GM19397 (cell line): ENCODE measurements around the gene MYH11.

ENCODE experiments used
- ATAC-seq: cut with Tn5 transposase; IDR thresholded peaks from one replicate; pipeline ENCODE4 v1.9.1; 2021; ENCODE audit warnings: mild to moderate bottlenecking, moderate library complexity; ENCODE audit not compliant: unreplicated experiment

MYH11 gene

GRCh38 chr16:15779664-15780351, 77.0 kb downstream of the MYH11 start:
- no peak for ATAC-seq

DNA sequence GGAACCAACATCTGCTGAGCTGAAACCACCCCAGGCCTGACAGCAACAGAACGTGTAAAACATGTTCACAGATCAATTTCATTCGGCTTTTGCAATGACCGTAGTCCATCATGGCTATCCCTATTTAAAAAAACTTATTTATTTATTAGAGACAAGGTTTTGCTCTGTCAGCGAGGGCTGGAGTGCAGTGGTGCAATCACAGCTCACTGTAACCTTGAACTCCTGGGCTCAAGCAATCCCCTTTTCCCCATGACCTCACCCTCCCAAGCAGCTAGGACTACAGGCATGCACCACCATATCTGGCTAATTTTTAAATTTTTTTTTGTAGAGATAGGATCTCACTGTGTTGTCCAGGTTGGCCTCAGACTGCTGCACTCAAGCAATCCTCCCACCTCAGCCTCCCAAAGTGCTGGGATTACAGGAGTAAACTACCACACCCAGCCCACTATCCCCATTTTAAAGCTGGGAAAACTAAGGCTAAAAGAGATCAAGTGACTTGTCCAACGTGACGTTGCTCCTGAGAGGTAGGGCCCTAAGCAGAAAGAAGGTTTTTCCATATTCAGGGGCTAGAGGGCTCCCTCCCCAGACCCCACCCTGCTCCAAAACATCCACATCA, 77.7 kb downstream of the MYH11 start:
- ATAC-seq, result no peak

DNA sequence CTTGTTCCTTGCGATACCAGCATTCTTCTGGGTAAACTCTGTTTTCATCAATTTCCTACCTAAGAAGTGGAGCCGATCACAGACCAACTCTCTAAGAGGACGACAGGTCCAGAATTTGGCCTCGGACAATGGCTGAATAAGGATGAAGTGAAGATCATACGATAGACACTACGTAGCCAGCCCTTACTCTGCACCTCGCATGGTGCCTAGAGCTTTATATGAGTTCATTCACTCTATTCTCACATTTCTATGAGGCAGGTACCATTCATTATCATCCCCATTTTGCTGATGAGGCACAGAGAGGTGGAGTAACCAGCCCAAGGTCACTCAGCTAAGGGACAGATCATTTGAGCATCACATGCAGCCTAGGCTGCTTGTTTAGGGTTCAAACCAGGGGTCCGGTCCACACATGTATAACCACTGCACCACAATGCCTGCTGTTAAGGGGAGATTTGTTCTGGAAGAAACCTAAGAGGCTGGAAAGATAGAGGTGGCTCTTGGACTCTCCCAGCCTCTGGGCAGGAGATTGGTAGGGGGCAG, 78.6 kb downstream of the MYH11 start:
- ATAC-seq, result no peak

- ATAC-seq, result no peak
Measured at GRCh38 chr16:15777533-15778203, 79.2 kb downstream of the MYH11 start.

- no peak for ATAC-seq
Measured at GRCh38 chr16:15776572-15776971, 80.3 kb downstream of the MYH11 start.

- no peak for ATAC-seq
Measured at GRCh38 chr16:15775663-15776304, 81.0 kb downstream of the MYH11 start.

DNA sequence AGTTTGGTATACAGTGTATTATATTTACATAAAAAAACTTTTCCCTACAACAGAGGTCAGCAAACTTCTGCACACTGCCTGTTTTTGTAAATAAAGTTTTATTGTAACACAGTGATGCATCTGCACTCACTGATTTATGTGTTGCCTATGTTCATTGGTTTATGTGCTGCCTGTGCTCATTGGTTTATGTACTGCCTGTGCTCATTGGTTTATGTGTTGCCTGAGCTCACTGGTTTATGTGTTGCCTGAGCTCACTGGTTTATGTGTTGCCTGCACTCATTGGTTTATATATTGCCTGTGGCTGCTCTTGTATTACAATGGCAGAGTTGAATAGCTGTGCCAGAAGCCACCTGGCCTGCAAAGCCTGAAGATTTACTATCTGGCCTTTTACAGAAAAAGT, 81.6 kb downstream of the MYH11 start:
- no peak for ATAC-seq

DNA sequence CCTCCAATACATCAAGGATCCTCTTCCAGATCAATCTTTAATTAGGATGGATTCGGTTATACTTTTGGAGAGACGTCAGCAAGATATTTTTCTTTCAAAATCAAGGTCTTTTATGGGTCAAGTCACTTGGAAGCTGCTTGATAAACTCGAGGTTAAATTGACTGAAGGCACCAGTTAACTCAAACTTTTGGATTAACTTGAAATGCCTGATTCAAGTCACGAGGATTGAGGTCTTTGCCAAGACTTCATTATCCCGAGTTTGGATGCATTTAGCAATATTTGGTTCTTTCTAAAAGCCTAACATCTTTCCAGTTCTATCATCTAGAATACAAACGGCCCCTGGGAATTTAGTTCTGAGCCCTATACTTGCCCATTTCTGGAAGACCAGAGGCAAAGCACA, 82.9 kb downstream of the MYH11 start:
- ATAC-seq, result no peak

GRCh38 chr16:15772579-15773293, 84.1 kb downstream of the MYH11 start:
- ATAC-seq, result no peak

GRCh38 chr16:15771694-15772093, 85.1 kb downstream of the MYH11 start:
- ATAC-seq, result no peak

GRCh38 chr16:15770512-15770911, 86.3 kb downstream of the MYH11 start:
- ATAC-seq, result no peak

GRCh38 chr16:15770107-15770506, 86.7 kb downstream of the MYH11 start:
- no peak for ATAC-seq

GRCh38 chr16:15769239-15769638, 87.6 kb downstream of the MYH11 start:
- ATAC-seq, result no peak

DNA sequence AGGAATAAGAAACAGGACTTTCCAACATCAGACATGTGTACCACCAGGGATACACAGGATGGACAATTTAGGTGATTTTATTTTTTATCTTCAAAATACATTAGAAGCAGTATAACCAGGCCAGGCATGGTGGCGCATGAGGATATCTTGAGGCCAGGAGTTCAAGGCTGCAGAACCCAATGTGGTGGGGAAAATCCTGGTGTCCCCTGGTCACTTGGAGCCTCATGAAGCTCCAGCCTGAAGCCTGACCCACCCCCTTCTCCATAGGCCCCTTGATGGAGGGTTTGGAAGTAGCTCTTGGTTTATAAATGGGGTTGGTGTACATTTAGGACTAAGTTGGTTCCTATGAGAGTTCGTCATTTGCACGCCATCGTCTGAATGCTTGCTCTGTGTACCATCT, 88.6 kb downstream of the MYH11 start:
- ATAC-seq, result no peak

DNA sequence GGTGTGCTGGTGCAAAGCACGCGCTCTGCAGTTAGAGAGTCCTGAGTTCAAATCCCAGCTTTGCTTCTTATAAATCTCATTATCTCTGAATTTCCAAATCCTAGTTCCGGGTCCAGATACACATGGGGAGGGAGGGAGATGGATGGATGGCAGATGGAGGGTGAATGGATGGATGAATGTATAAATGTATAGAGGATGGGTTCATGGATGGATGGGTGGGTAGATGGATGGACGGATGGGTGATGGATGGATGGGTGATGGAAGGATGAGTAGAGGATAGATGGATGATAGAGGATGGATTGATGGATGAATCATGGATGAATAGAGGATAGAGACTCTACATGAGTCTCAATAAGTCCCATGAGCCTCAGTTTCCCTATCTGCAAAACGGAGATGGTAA, 89.9 kb downstream of the MYH11 start:
- ATAC-seq, result no peak

GRCh38 chr16:15765880-15766279, 90.9 kb downstream of the MYH11 start:
- ATAC-seq, result peak; percentile 77

GRCh38 chr16:15765116-15765515, 91.7 kb downstream of the MYH11 start:
- ATAC-seq, result no peak

GRCh38 chr16:15764112-15764511, 92.7 kb downstream of the MYH11 start:
- ATAC-seq, result no peak

DNA sequence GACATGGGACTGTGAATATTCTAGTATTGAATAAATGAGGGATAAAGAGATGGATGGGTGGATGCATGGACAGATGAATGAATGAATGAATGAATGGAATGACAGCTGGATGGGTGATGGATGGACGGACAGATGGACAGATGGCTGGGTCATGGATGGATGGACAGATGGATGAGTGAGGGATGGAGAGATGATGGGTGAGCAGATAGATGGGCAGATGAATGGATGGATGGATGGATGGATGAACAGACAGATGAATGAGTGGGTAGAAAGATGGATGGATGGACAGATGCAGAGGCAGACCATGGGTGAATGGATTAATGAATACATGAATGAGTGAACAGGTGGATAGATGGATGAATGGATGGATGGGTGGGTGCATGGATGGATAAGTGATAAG, 96.7 kb downstream of the MYH11 start:
- no peak for ATAC-seq

DNA sequence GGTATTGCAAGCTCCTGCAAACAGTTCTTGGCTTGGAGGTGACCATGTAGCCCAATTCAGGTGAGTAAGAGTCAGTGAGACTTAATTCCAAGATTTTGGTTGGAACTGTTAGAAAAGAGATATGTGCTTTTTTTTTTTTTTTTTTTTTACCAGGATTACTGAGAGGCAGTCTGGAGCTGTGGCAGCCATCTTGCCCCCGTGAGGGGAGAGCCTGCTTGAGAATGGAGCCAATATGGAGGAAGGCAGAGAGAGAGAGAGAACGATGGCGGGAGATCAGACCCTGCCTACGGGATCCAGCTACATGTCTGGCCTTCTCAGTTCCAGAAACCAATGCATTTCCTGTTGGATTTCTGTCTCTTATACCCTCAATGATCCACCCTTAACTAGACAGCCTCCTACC, 97.8 kb downstream of the MYH11 start:
- ATAC-seq, result no peak
